Kidney (tissue), 14 donors: Measurements from ENCODE around the gene BTN1A1. TPM values are rescaled to one million over a fixed set of nuclear protein-coding genes. Genes with fewer than 3 reads are reported as not detected.

Source experiments
- DNase-seq, 5 donors: peaks; one replicate each; pipeline ENCODE4 v3.0.0-alpha.2; 2013 to 2020
- FAIRE-seq: peaks from 2 replicates; lab custom pipeline; 2012; peaks lifted over from hg19 to GRCh38; lab: Jason Lieb, UNC
- H3K27ac ChIP-seq, 2 donors: one replicate each; pipeline ENCODE4 v1.7.0; 2013; ENCODE audit warnings: low read depth in 2 of 2, low read length in 2 of 2, inconsistent platforms in 1 of 2
- H3K27me3 ChIP-seq: one replicate; pipeline ENCODE4 v1.7.1; 2013; ENCODE audit warnings: low read length, inconsistent platforms; ENCODE audit not compliant: control insufficient read depth, insufficient read depth
- H3K36me3 ChIP-seq, 3 donors: one replicate each; pipeline versions ENCODE4 v1.7.0 to v1.7.1; 2013; ENCODE audit warnings: low read length in 3 of 3, control low read depth in 1 of 3, inconsistent platforms in 1 of 3; ENCODE audit not compliant: insufficient read depth in 3 of 3, control insufficient read depth in 2 of 3
- H3K4me1 ChIP-seq, 3 donors: one replicate each; pipeline versions ENCODE4 v1.7.0 to v1.7.1; 2013; ENCODE audit warnings: low read length in 3 of 3, inconsistent platforms in 1 of 3, low read depth in 1 of 3; ENCODE audit not compliant: control insufficient read depth in 2 of 3, insufficient read depth in 2 of 3
- H3K4me3 ChIP-seq, 3 donors: one replicate each; pipeline versions ENCODE4 v1.7.0 to v1.8.1; 2013; ENCODE audit warnings: low read length in 3 of 3, control low read depth in 1 of 3, inconsistent platforms in 1 of 3
- H3K9ac ChIP-seq, 3 donors: one replicate each; pipeline versions ENCODE4 v1.7.0 to v1.7.1; 2013; ENCODE audit warnings: low read length in 3 of 3, control low read depth in 1 of 3, inconsistent platforms in 1 of 3
- H3K9me3 ChIP-seq, 3 donors: one replicate each; pipeline versions ENCODE4 v1.7.0 to v1.7.1; 2013; ENCODE audit warnings: low read length in 3 of 3, control low read depth in 1 of 3, inconsistent platforms in 1 of 3; ENCODE audit not compliant: control insufficient read depth in 2 of 3, insufficient read depth in 1 of 3
- intact Hi-C: fragments of 100-400 bp; cut with DNase I; formaldehyde crosslinking; loops from one replicate; pipeline ENCODE4 v1.11.1; 2022
- polyA plus RNA-seq: library from polyadenylated mRNA; stranded (reverse); fragments of 350-450 nt; fragmentation: Illumina TruSeq; extraction: RNeasy Lipid Tissue Mini Kit (QIAGEN cat#74804); gene quantifications from one replicate; pipeline ENCODE4 v1.2.3, GENCODE V29; 2014; ENCODE audit warnings: low read depth, low replicate concordance; ENCODE audit not compliant: insufficient read depth
- total RNA-seq: library from RNA; stranded (reverse); fragmentation: NEBNext Ultra II Directional; extraction: Animal tissue kit (Norgen Biotek cat#: 25700); gene quantifications from one replicate; pipeline ENCODE4 v1.2.1, GENCODE V29; 2021
- TF ChIP-seq, protein P1 (sequence below): IDR thresholded peaks from 3 replicates; pipeline ENCODE4 v1.5.1; 2012; ENCODE audit warnings: mild to moderate bottlenecking, moderate library complexity, borderline replicate concordance; ENCODE audit not compliant: insufficient read depth; ENCODE audit errors: extremely low read depth
- donor health status: control.
- donor health status: control.
- donor health status: control.
- donor health status: control.
- donor health status: control.
- donor health status: DM: yes; HTN: yes; CAD: no.
- donor health status: Normal renal cell carcinoma (clear cell type).

The BTN1A1 gene
- total and polyA plus RNA-seq, 2 donors from 2014 or later = 0.09 TPM; not detected in 1

GRCh38 chr6:26538572-26538902, 38.4 kb downstream of the BTN1A1 start:
- H3K4me3 ChIP-seq = peak overlapping the region; percentile 74 to 97 (median 92)
- peaks cover 0 to 4% (median 0%) of the 10 kb centered on the region in 3 donors for H3K36me3 ChIP-seq
- FAIRE-seq (no peak), DNase-seq (no peak)
- no peaks in the 10 kb centered on the region for H3K9me3 ChIP-seq
- H3K27me3 ChIP-seq = no peaks in the 10 kb centered on the region
- TF ChIP-seq, protein P1, sequence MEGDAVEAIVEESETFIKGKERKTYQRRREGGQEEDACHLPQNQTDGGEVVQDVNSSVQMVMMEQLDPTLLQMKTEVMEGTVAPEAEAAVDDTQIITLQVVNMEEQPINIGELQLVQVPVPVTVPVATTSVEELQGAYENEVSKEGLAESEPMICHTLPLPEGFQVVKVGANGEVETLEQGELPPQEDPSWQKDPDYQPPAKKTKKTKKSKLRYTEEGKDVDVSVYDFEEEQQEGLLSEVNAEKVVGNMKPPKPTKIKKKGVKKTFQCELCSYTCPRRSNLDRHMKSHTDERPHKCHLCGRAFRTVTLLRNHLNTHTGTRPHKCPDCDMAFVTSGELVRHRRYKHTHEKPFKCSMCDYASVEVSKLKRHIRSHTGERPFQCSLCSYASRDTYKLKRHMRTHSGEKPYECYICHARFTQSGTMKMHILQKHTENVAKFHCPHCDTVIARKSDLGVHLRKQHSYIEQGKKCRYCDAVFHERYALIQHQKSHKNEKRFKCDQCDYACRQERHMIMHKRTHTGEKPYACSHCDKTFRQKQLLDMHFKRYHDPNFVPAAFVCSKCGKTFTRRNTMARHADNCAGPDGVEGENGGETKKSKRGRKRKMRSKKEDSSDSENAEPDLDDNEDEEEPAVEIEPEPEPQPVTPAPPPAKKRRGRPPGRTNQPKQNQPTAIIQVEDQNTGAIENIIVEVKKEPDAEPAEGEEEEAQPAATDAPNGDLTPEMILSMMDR = no peak
- intact Hi-C loops = no loop called here
- H3K27ac ChIP-seq = peak overlapping the region; percentile 83 to 96
- H3K9ac ChIP-seq = peak overlapping the region; percentile 58 to 88 (median 66)
- peaks cover 6 to 14% (median 9%) of the 10 kb centered on the region in 3 donors for H3K4me1 ChIP-seq

- Histone ChIP-seq H3K4me3 (peak overlapping the region; percentile 74 to 97 (median 92)), H3K9me3 (no peaks in the 10 kb centered on the region), H3K27ac (no peak overlapping the region), H3K4me1 (peaks cover 6 to 14% (median 9%) of the 10 kb centered on the region in 3 donors), H3K27me3 (no peaks in the 10 kb centered on the region), H3K36me3 (peaks cover 0 to 4% (median 0%) of the 10 kb centered on the region in 3 donors), H3K9ac (peak overlapping the region in 2 of 3 donors; percentile 58 to 88)
- intact Hi-C loops = no loop called here
- DNase-seq = no peak
- TF ChIP-seq, protein P1 = no peak
- no peak for FAIRE-seq
Observed at GRCh38 chr6:26539071-26539615, 39.0 kb downstream of the BTN1A1 start.

DNA sequence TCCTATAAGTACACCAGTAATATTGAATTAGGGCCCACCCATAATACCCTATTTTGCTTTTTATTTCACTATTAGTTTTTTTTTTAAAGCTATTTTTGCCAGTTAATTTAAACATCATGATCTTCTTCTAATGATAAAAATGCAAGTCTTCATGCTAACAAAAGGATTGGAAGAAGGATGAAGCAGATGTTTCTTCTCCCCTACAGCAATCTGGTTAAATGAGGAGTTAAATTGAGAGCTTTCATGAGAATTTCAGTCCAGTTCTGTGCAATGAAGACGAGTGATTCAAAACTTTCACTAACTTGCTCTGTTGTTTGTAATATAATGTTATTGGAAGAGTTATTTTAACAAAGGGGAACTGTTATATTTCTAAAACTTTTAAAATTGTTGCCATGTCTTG, 41.5 kb downstream of the BTN1A1 start:
- Histone ChIP-seq H3K27me3 (no peaks in the 10 kb centered on the region), H3K4me3 (no peak overlapping the region), H3K9ac (no peak overlapping the region), H3K4me1 (peaks cover 0 to 9% (median 7%) of the 10 kb centered on the region in 3 donors), H3K27ac (no peak overlapping the region), H3K9me3 (no peaks in the 10 kb centered on the region), H3K36me3 (peaks cover 0 to 15% (median 7%) of the 10 kb centered on the region in 3 donors)
- no peak for DNase-seq
- TF ChIP-seq, protein P1 = no peak
- intact Hi-C loops = no loop called here
- FAIRE-seq = no peak
